ENCODE results near the gene IQCE.

IQCE gene

GRCh38 chr7:2657208-2657607 is 98.4 kb downstream of the IQCE start:
- no peak for DNase-seq (ENCODE audit: extremely low spot score)
- CTCF ChIA-PET = no interaction called here
- POLR2A ChIA-PET = no interaction called here
- TF ChIP-seq ARNT (IDR thresholded peaks at IDR 0.05) (no peak), FOXM1 (IDR thresholded peaks at IDR 0.05; ENCODE audit: borderline replicate concordance) (no peak), SP1 (IDR thresholded peaks at IDR 0.05) (no peak), FOXK2 (IDR thresholded peaks at IDR 0.05) (no peak), BHLHE40 (IDR thresholded peaks at IDR 0.05; ENCODE audit: borderline replicate concordance) (no peak), HDGF (IDR thresholded peaks at IDR 0.05; ENCODE audit: borderline replicate concordance) (no peak), NFRKB (IDR thresholded peaks at IDR 0.05) (no peak), TARDBP (IDR thresholded peaks at IDR 0.05) (no peak), SUZ12 (IDR thresholded peaks at IDR 0.05) (no peak)

GRCh38 chr7:2657920-2658671 is 99.3 kb downstream of the IQCE start:
- no peak for DNase-seq (ENCODE audit: extremely low spot score)
- ChIA-PET CTCF (no interaction called here), POLR2A (no interaction called here)
- no peak for TF ChIP-seq SP1 (IDR thresholded peaks at IDR 0.05)
- TF ChIP-seq ZNF384 (IDR thresholded peaks at IDR 0.05) = no peak
- no peak for TF ChIP-seq ELF4 (IDR thresholded peaks at IDR 0.05)
- no peak for TF ChIP-seq L3MBTL2 (conservative IDR thresholded peaks at IDR 0.05)
- no peak for TF ChIP-seq LEF1 (IDR thresholded peaks at IDR 0.05; ENCODE audit: borderline replicate concordance)
- no peak for TF ChIP-seq SUZ12 (IDR thresholded peaks at IDR 0.05)
- TF ChIP-seq CTBP1 (IDR thresholded peaks at IDR 0.05; ENCODE audit: borderline replicate concordance) = no peak
- no peak for TF ChIP-seq TARDBP (IDR thresholded peaks at IDR 0.05)
- TF ChIP-seq NFRKB (IDR thresholded peaks at IDR 0.05) = no peak

- TF ChIP-seq CTBP1 (IDR thresholded peaks at IDR 0.05; ENCODE audit: borderline replicate concordance) = no peak
- TF ChIP-seq SP1 (IDR thresholded peaks at IDR 0.05) = no peak
- TF ChIP-seq NFRKB (IDR thresholded peaks at IDR 0.05) = no peak
- no peak for TF ChIP-seq LEF1 (IDR thresholded peaks at IDR 0.05; ENCODE audit: borderline replicate concordance)
- TF ChIP-seq BHLHE40 (IDR thresholded peaks at IDR 0.05; ENCODE audit: borderline replicate concordance) = no peak
- no peak for TF ChIP-seq TARDBP (IDR thresholded peaks at IDR 0.05)
- no peak for TF ChIP-seq HDGF (IDR thresholded peaks at IDR 0.05; ENCODE audit: borderline replicate concordance)
- no peak for TF ChIP-seq ELF4 (IDR thresholded peaks at IDR 0.05)
- TF ChIP-seq FOXA1 (IDR thresholded peaks at IDR 0.05) = no peak
- TF ChIP-seq FOXK2 (IDR thresholded peaks at IDR 0.05) = no peak
- no peak for TF ChIP-seq PKNOX1 (IDR thresholded peaks at IDR 0.05)
- no peak for TF ChIP-seq FOXM1 (IDR thresholded peaks at IDR 0.05; ENCODE audit: borderline replicate concordance)
- TF ChIP-seq L3MBTL2 (conservative IDR thresholded peaks at IDR 0.05) = no peak
- no peak for TF ChIP-seq ZNF384 (IDR thresholded peaks at IDR 0.05)
- TF ChIP-seq SUZ12 (IDR thresholded peaks at IDR 0.05) = no peak
- TF ChIP-seq ARNT (IDR thresholded peaks at IDR 0.05) = no peak
- DNase-seq (ENCODE audit: extremely low spot score) = no peak
- POLR2A ChIA-PET = no interaction called here
- CTCF ChIA-PET = no interaction called here
These were observed 100.2 kb downstream of the IQCE start for GRCh38 chr7:2658941-2659340.

- TF ChIP-seq BHLHE40 (IDR thresholded peaks at IDR 0.05; ENCODE audit: borderline replicate concordance) (no peak), L3MBTL2 (conservative IDR thresholded peaks at IDR 0.05) (no peak), SP1 (IDR thresholded peaks at IDR 0.05) (no peak), NFRKB (IDR thresholded peaks at IDR 0.05) (no peak), LEF1 (IDR thresholded peaks at IDR 0.05; ENCODE audit: borderline replicate concordance) (no peak), FOXM1 (IDR thresholded peaks at IDR 0.05; ENCODE audit: borderline replicate concordance) (no peak), ZNF384 (IDR thresholded peaks at IDR 0.05) (no peak), TARDBP (IDR thresholded peaks at IDR 0.05) (no peak), FOXA1 (IDR thresholded peaks at IDR 0.05) (no peak), FOXK2 (IDR thresholded peaks at IDR 0.05) (no peak), HDGF (IDR thresholded peaks at IDR 0.05; ENCODE audit: borderline replicate concordance) (no peak)
- ChIA-PET CTCF (interaction anchor here (0.6 to 1.5 kb wide), 2 partner anchors 8 to 207 kb away, joined by 3 to 6 read pairs; no protein-coding TSS in a partner anchor), POLR2A (no interaction called here)
- DNase-seq (ENCODE audit: extremely low spot score) = no peak
These were observed 101.0 kb downstream of the IQCE start for GRCh38 chr7:2659556-2660358.

GRCh38 chr7:2660359-2661095 is 101.7 kb downstream of the IQCE start:
- ChIA-PET CTCF (interaction anchor here (0.6 to 1.5 kb wide), 2 partner anchors 9 to 208 kb away, joined by 3 to 6 read pairs; no protein-coding TSS in a partner anchor), POLR2A (no interaction called here)
- TF ChIP-seq PKNOX1 (IDR thresholded peaks at IDR 0.05) (no peak), SUZ12 (IDR thresholded peaks at IDR 0.05) (no peak), L3MBTL2 (conservative IDR thresholded peaks at IDR 0.05) (no peak), HDGF (IDR thresholded peaks at IDR 0.05; ENCODE audit: borderline replicate concordance) (no peak), NFRKB (IDR thresholded peaks at IDR 0.05) (no peak), LEF1 (IDR thresholded peaks at IDR 0.05; ENCODE audit: borderline replicate concordance) (no peak), ELF4 (IDR thresholded peaks at IDR 0.05) (no peak), FOXM1 (IDR thresholded peaks at IDR 0.05; ENCODE audit: borderline replicate concordance) (no peak)
- no peak for DNase-seq (ENCODE audit: extremely low spot score)

- TF ChIP-seq SP1 (IDR thresholded peaks at IDR 0.05) (no peak), LEF1 (IDR thresholded peaks at IDR 0.05; ENCODE audit: borderline replicate concordance) (no peak), SUZ12 (IDR thresholded peaks at IDR 0.05) (no peak), ELF4 (IDR thresholded peaks at IDR 0.05) (no peak)
- DNase-seq (ENCODE audit: extremely low spot score) = no peak
- ChIA-PET POLR2A (no interaction called here), CTCF (interaction anchor here (1.5 kb wide), 1 partner anchor 10 kb away, joined by 6 read pairs; no protein-coding TSS in a partner anchor)
These were observed 102.3 kb downstream of the IQCE start for GRCh38 chr7:2661096-2661449.
